ENCODE measurements around the gene TMEM161B. TPM values are rescaled to one million over a fixed set of nuclear protein-coding genes. Genes with fewer than 3 reads are reported as not detected.

Gene TMEM161B
- total and polyA plus RNA-seq, 2 of the 13 experiments (the other 11 are each of a cell fraction or from before 2014, with no cell fraction given), result 15.0 to 22.1 TPM

DNA sequence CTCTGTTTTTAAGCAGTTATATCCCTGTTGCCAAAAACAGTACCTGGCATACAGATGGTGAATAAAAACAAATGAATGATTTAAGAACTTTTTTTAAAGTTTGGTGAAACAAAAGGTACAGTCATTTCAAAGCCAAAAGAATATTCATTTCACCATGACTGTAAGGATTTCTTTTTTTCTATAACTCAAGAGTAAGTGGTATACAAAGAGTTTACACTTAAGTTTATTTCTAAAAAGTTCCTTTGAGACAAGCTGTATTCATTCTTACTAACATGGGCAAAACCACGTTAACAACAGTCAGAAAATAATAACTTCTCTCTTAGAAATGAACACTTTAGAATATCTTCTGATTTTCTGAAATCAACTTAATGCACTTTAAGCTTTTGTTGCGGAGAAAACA lies 5.3 kb downstream of the TMEM161B start:
- Histone ChIP-seq H3K9me3 (ENCODE audit: low read length) (peaks cover 6% of the 10 kb centered on the region; the same call in 1 of the 2 replicates), H3K27ac (ENCODE audit: extremely low read length, insufficient read depth, low read length) (no peak overlapping the region), H3K9ac (ENCODE audit: insufficient read depth, low read depth, low read length) (no peak overlapping the region), H4K20me1 (ENCODE audit: insufficient read depth, low read length) (no peaks in the 10 kb centered on the region), H3K79me2 (ENCODE audit: insufficient read depth, low read length) (peaks cover 87% of the 10 kb centered on the region), H3K4me3 (replicated peaks in 1 of 3; ENCODE audit: insufficient read depth in 1 of 3, low read depth in 2 of 3, low read length in 3 of 3) (no peak overlapping the region), H3K27me3 (ENCODE audit: control insufficient read depth in 1 of 2, insufficient read depth in 2 of 2, low read length in 2 of 2) (no peaks in the 10 kb centered on the region; a peak in 1 of 5 replicates), H3K4me1 (ENCODE audit: insufficient read depth, low read length) (peaks cover 17% of the 10 kb centered on the region), H3K36me3 (replicated peaks in 1 of 2; ENCODE audit: control insufficient read depth in 1 of 2, insufficient read depth in 2 of 2, low read length in 2 of 2) (peaks cover 0 to 3% of the 10 kb centered on the region in 2 experiments; a peak in 1 of 5 replicates), H2AFZ (ENCODE audit: low read length) (no peak overlapping the region), H3K4me2 (ENCODE audit: low read depth, low read length) (no peak overlapping the region)
- intact Hi-C loops (cut with micrococcal nuclease; ENCODE audit: unreplicated experiment), result loop anchor here (10.0 kb wide), 1 partner anchor 119 kb away; no protein-coding TSS in a partner anchor
- CTCF ChIA-PET (ENCODE audit: low intra/inter-chr PET ratio, low total read pairs), result no interaction called here
- no peak for FAIRE-seq
- DNase-seq (ENCODE audit: low spot score), result no peak
- in situ Hi-C loops (cut with HindIII; ENCODE audit: extremely low pct_ligation_motif_present, low pct_unique_long_range_greater_than_20kb), result no loop called here
- WGBS (ENCODE audit: low lambda C conversion rate), result 93% methylated on average over 2 of the region's 2 CpGs
- no peak for ATAC-seq
- no TSS peak for BruUV-seq (replicated peaks)
- POLR2A ChIA-PET, result no interaction called here
- no peak for TF ChIP-seq SRSF4 (IDR thresholded peaks at IDR 0.05; ENCODE audit: low read depth, low read length, poor library complexity, severe bottlenecking)
- no peak for TF ChIP-seq ZNF20 (CRISPR knock-in tag; IDR thresholded peaks at IDR 0.05)
- no peak for TF ChIP-seq ZNF773 (CRISPR knock-in tag; IDR thresholded peaks at IDR 0.05; ENCODE audit: borderline replicate concordance)
- no peak for TF ChIP-seq ZFP62 (CRISPR knock-in tag; IDR thresholded peaks at IDR 0.05)
- TF ChIP-seq, protein P1, sequence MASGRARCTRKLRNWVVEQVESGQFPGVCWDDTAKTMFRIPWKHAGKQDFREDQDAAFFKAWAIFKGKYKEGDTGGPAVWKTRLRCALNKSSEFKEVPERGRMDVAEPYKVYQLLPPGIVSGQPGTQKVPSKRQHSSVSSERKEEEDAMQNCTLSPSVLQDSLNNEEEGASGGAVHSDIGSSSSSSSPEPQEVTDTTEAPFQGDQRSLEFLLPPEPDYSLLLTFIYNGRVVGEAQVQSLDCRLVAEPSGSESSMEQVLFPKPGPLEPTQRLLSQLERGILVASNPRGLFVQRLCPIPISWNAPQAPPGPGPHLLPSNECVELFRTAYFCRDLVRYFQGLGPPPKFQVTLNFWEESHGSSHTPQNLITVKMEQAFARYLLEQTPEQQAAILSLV (CRISPR knock-in tag; IDR thresholded peaks at IDR 0.05; ENCODE audit: borderline replicate concordance), result no peak
- TF ChIP-seq ZNF292 (CRISPR knock-in tag; IDR thresholded peaks at IDR 0.05; ENCODE audit: borderline replicate concordance, low read depth), result no peak
- no peak for TF ChIP-seq ZNF264 (CRISPR knock-in tag; IDR thresholded peaks at IDR 0.05)
- TF ChIP-seq, protein P2, sequence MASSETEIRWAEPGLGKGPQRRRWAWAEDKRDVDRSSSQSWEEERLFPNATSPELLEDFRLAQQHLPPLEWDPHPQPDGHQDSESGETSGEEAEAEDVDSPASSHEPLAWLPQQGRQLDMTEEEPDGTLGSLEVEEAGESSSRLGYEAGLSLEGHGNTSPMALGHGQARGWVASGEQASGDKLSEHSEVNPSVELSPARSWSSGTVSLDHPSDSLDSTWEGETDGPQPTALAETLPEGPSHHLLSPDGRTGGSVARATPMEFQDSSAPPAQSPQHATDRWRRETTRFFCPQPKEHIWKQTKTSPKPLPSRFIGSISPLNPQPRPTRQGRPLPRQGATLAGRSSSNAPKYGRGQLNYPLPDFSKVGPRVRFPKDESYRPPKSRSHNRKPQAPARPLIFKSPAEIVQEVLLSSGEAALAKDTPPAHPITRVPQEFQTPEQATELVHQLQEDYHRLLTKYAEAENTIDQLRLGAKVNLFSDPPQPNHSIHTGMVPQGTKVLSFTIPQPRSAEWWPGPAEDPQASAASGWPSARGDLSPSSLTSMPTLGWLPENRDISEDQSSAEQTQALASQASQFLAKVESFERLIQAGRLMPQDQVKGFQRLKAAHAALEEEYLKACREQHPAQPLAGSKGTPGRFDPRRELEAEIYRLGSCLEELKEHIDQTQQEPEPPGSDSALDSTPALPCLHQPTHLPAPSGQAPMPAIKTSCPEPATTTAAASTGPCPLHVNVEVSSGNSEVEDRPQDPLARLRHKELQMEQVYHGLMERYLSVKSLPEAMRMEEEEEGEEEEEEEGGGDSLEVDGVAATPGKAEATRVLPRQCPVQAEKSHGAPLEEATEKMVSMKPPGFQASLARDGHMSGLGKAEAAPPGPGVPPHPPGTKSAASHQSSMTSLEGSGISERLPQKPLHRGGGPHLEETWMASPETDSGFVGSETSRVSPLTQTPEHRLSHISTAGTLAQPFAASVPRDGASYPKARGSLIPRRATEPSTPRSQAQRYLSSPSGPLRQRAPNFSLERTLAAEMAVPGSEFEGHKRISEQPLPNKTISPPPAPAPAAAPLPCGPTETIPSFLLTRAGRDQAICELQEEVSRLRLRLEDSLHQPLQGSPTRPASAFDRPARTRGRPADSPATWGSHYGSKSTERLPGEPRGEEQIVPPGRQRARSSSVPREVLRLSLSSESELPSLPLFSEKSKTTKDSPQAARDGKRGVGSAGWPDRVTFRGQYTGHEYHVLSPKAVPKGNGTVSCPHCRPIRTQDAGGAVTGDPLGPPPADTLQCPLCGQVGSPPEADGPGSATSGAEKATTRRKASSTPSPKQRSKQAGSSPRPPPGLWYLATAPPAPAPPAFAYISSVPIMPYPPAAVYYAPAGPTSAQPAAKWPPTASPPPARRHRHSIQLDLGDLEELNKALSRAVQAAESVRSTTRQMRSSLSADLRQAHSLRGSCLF (CRISPR knock-in tag; IDR thresholded peaks at IDR 0.05; ENCODE audit: borderline replicate concordance), result no peak
- no peak for TF ChIP-seq ZNF766 (CRISPR knock-in tag; IDR thresholded peaks at IDR 0.05; ENCODE audit: borderline replicate concordance)
- no peak for TF ChIP-seq TBL1XR1 (IDR thresholded peaks at IDR 0.05; ENCODE audit: borderline replicate concordance, low read length, partially characterized antibody)
- no peak for TF ChIP-seq FOXP1 (IDR thresholded peaks at IDR 0.05)
- no peak for TF ChIP-seq FOXP1 (CRISPR knock-in tag; IDR thresholded peaks at IDR 0.05)
- no peak for TF ChIP-seq ZNF124 (CRISPR knock-in tag; IDR thresholded peaks at IDR 0.05)
- TF ChIP-seq CEBPG (CRISPR knock-in tag; IDR thresholded peaks at IDR 0.05), result no peak
- no peak for TF ChIP-seq ZKSCAN1 (IDR thresholded peaks at IDR 0.05; ENCODE audit: low read length)
- TF ChIP-seq, protein P3, sequence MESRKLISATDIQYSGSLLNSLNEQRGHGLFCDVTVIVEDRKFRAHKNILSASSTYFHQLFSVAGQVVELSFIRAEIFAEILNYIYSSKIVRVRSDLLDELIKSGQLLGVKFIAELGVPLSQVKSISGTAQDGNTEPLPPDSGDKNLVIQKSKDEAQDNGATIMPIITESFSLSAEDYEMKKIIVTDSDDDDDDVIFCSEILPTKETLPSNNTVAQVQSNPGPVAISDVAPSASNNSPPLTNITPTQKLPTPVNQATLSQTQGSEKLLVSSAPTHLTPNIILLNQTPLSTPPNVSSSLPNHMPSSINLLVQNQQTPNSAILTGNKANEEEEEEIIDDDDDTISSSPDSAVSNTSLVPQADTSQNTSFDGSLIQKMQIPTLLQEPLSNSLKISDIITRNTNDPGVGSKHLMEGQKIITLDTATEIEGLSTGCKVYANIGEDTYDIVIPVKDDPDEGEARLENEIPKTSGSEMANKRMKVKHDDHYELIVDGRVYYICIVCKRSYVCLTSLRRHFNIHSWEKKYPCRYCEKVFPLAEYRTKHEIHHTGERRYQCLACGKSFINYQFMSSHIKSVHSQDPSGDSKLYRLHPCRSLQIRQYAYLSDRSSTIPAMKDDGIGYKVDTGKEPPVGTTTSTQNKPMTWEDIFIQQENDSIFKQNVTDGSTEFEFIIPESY (CRISPR knock-in tag; IDR thresholded peaks at IDR 0.05), result no peak
- no peak for TF ChIP-seq ZNF776 (CRISPR knock-in tag; IDR thresholded peaks at IDR 0.05)
- no peak for TF ChIP-seq NR3C1 (CRISPR knock-in tag; IDR thresholded peaks at IDR 0.05)
- TF ChIP-seq ZNF790 (CRISPR knock-in tag; IDR thresholded peaks at IDR 0.05; ENCODE audit: borderline replicate concordance), result no peak

Measured in HepG2 (cell line).